Activated T-helper 2 cell treated with anti-CD3 and anti-CD28 coated beads, Interferon-gamma antibody, Interleukin-2, Interleukin-4, amounts not matched to agents 10 μg/mL and 5 μg/mL and 100 μg/mL, durations not matched to agents 14 hours and 24 hours and 36 hours (primary cell): ENCODE measurements around the gene NUP188. TPM values are rescaled to one million over a fixed set of nuclear protein-coding genes. Genes with fewer than 3 reads are reported as not detected.

Source experiments
- DNase-seq: peaks from one replicate; pipeline ENCODE4 v3.0.0; 2021; ENCODE audit warnings: low spot score
- H3K27ac Mint-ChIP-seq: one replicate; pipeline ENCODE4 v1.8.0; 2021; ENCODE audit warnings: mixed read lengths
- H3K27me3 Mint-ChIP-seq: one replicate; pipeline ENCODE4 v1.8.0; 2021; ENCODE audit warnings: low read depth, mixed read lengths
- H3K36me3 Mint-ChIP-seq: one replicate; pipeline ENCODE4 v1.8.0; 2021; ENCODE audit warnings: low read depth, mixed read lengths
- H3K4me1 Mint-ChIP-seq: one replicate; pipeline ENCODE4 v1.8.0; 2021; ENCODE audit warnings: low read depth, mixed read lengths
- H3K4me3 Mint-ChIP-seq: one replicate; pipeline ENCODE4 v1.8.0; 2021; ENCODE audit warnings: low read depth, mild to moderate bottlenecking, moderate library complexity, mixed read lengths
- H3K9me3 Mint-ChIP-seq: one replicate; pipeline ENCODE4 v1.8.0; 2021; ENCODE audit warnings: mixed read lengths
- intact Hi-C: fragments of 100-400 bp; cut with micrococcal nuclease; formaldehyde crosslinking; loops from one replicate; pipeline ENCODE4 v1.15.1; 2023
- total RNA-seq: library from RNA; stranded (reverse); gene quantifications from 2 replicates; pipeline ENCODE4 v1.2.3, GENCODE V29; 2022

Gene NUP188, protein sequence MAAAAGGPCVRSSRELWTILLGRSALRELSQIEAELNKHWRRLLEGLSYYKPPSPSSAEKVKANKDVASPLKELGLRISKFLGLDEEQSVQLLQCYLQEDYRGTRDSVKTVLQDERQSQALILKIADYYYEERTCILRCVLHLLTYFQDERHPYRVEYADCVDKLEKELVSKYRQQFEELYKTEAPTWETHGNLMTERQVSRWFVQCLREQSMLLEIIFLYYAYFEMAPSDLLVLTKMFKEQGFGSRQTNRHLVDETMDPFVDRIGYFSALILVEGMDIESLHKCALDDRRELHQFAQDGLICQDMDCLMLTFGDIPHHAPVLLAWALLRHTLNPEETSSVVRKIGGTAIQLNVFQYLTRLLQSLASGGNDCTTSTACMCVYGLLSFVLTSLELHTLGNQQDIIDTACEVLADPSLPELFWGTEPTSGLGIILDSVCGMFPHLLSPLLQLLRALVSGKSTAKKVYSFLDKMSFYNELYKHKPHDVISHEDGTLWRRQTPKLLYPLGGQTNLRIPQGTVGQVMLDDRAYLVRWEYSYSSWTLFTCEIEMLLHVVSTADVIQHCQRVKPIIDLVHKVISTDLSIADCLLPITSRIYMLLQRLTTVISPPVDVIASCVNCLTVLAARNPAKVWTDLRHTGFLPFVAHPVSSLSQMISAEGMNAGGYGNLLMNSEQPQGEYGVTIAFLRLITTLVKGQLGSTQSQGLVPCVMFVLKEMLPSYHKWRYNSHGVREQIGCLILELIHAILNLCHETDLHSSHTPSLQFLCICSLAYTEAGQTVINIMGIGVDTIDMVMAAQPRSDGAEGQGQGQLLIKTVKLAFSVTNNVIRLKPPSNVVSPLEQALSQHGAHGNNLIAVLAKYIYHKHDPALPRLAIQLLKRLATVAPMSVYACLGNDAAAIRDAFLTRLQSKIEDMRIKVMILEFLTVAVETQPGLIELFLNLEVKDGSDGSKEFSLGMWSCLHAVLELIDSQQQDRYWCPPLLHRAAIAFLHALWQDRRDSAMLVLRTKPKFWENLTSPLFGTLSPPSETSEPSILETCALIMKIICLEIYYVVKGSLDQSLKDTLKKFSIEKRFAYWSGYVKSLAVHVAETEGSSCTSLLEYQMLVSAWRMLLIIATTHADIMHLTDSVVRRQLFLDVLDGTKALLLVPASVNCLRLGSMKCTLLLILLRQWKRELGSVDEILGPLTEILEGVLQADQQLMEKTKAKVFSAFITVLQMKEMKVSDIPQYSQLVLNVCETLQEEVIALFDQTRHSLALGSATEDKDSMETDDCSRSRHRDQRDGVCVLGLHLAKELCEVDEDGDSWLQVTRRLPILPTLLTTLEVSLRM (N-terminal part only)
- total RNA-seq: 161 and 175 TPM in 2 replicates

DNA sequence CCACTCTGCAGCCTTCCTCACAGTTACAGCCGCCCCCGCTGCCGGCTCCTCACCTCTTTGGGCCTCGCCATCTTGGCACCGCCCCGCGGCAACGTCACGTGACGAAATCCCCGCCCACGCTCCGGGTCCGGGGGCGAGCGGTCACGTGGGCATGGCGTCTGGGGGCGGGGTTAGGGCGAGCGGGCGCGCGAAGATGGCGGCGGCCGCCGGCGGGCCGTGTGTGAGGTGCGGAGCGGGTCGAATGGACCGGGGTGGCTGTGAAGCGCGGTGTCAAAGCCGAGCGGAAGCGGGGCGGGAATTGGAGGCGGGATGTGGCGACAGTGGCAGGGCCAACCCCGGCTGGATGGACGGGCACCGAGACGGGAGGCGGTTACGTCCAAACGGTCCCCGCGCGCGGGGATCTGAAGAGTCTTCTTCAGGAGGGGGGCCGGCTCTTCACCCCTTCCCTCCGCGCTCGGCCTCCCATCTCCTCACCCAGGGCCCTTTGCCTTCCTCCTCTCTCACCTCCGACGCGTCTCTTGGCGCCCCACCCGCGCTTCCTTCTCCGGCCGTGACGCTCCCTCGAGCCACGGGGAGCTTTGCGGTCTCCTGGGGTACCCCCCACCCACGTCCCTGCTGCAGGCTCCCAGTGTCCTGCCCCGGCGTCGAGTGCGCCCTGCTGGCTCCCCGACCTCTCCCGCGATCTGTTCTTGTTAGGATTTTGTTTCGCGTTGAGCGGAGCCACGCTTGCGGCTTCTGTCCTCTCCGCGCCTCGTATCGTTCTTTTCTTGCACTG lies at the start of gene NUP188, which contains the start of gene DOLK:
TSS of gene NUP188 (plus strand) at position 173 of the 775 bp plus-strand sequence. CDS start at position 194, 21 bp downstream.
TSS of gene DOLK (minus strand) at position 77 of the 775 bp plus-strand sequence. CDS start 300 bp downstream, outside the sequence.
- H3K27me3 Mint-ChIP-seq: no peaks in the 10 kb centered on the region

DNA sequence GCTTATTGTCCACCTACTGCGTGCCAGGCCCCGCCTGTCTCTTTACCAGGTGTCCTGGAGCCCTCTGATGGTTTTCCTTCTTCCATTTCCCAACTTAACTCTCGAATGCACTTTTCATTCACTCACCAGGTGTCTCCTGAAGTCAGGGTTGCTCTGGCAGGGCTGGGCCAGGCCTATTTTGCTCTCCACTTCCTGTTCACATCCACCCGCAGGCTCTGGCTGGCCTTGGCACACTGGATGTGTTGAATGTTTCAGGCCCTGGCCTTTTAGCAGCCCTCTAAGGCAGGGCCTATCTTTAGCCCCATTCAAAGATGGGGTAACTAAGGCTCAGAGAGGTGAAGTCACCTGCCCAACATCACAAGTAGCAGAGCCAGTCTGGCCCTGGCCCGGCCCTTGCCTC lies 49.1 kb upstream of the NUP188 start:
- Mint-ChIP-seq H3K4me1 (peaks cover 58% of the 10 kb centered on the region), H3K9me3 (no peaks in the 10 kb centered on the region), H3K27me3 (no peaks in the 10 kb centered on the region), H3K27ac (peak overlapping the region; percentile 99), H3K4me3 (peak overlapping the region; percentile 22), H3K36me3 (peaks cover 41% of the 10 kb centered on the region)
- intact Hi-C loops: no loop called here
- DNase-seq: no peak

More for the DNA sequence above, at the start of gene NUP188, which contains the start of gene DOLK:
- peak within 1 kb of the TSS; percentile 98 for H3K27ac Mint-ChIP-seq
- H3K4me3 Mint-ChIP-seq: peak within 1 kb of the TSS; percentile 98
- H3K9me3 Mint-ChIP-seq: no peaks in the 10 kb centered on the region
- peaks cover 18% of the 10 kb centered on the region for H3K4me1 Mint-ChIP-seq
- intact Hi-C loops: loop anchor here (1.0 to 5.0 kb wide), 5 partner anchors 45 to 625 kb away; partner anchors contain the start of genes COQ4, LRRC8A, MIGA2 and TRUB2
- peak; percentile 99 for DNase-seq
- peaks cover 53% of the 10 kb centered on the region for H3K36me3 Mint-ChIP-seq

DNA sequence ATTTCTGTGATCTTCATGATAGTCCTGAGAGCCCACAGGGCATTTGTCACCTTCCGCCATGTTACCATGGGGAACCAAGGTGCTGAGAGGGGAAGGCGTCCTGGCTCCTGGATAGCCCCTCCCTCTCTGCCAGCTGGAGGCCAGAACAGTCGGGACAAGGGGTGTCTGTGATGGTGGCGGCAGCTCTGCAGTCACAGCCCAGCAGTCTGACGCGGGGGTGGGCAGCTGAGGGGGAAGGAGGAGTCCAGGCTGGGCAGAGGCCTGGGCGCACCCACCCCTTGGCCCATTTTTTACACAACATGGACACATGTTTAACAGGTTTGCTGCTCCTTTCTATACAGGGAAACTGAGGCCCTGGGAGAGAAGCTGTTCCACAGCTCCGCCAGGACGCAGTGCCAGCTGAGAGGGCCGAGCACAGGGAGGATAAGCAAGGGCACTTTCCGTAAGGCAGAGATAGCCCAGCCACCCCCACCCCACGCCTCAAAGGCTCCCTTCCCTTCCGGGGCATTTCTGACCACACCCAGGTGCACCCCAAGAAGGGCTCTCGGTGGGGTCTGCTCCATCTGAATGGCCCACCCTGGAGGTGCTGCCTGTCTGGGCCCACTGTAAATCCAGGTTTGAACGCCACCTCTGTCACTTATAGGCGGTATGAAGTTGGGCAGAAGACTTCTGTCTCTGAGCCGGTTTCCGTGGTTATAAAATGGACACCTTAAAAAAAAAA lies 48.5 kb upstream of the NUP188 start:
- no peaks in the 10 kb centered on the region for H3K27me3 Mint-ChIP-seq
- peaks cover 61% of the 10 kb centered on the region for H3K4me1 Mint-ChIP-seq
- no peaks in the 10 kb centered on the region for H3K9me3 Mint-ChIP-seq
- H3K4me3 Mint-ChIP-seq: peak overlapping the region; percentile 69
- no peak for DNase-seq
- intact Hi-C loops: no loop called here
- peaks cover 37% of the 10 kb centered on the region for H3K36me3 Mint-ChIP-seq
- peak overlapping the region; percentile 99 for H3K27ac Mint-ChIP-seq

GRCh38 chr9:128899566-128900322 lies 47.8 kb upstream of the NUP188 start:
- Mint-ChIP-seq H3K4me3 (peak overlapping the region; percentile 69), H3K36me3 (peaks cover 36% of the 10 kb centered on the region), H3K4me1 (peaks cover 62% of the 10 kb centered on the region), H3K27me3 (no peaks in the 10 kb centered on the region), H3K9me3 (no peaks in the 10 kb centered on the region), H3K27ac (peak overlapping the region; percentile 99)
- DNase-seq: peak; percentile 38
- intact Hi-C loops: no loop called here

DNA sequence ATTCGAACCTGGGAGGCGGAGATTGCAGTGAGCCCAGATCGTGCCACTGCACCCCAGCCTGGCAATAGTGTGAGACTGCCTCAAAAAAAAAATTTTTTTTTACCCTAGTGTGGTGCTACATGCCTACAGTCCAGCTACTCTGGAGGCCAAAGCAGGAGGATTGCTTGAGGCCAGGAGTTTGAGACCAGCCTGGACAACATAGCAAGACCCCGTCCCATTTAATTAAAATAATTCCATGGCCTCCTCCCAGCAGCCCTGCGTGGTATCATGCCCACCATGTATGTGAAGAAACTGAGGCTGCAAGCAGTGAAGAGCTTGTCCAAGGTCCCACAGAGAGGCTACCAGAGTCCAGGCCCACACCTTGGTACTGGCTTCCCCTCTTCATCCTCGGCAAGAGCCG lies 46.1 kb upstream of the NUP188 start:
- no peak for DNase-seq
- intact Hi-C loops: no loop called here
- Mint-ChIP-seq H3K4me1 (peaks cover 53% of the 10 kb centered on the region), H3K4me3 (no peak overlapping the region), H3K9me3 (no peaks in the 10 kb centered on the region), H3K27me3 (no peaks in the 10 kb centered on the region), H3K36me3 (peaks cover 26% of the 10 kb centered on the region), H3K27ac (peak overlapping the region; percentile 99)

- no peaks in the 10 kb centered on the region for H3K27me3 Mint-ChIP-seq
- intact Hi-C loops: loop anchor here (2.0 kb wide), 2 partner anchors 19 to 45 kb away; partner anchors contain the start of genes DOLK, LRRC8A and NUP188
- peaks cover 24% of the 10 kb centered on the region for H3K36me3 Mint-ChIP-seq
- H3K4me1 Mint-ChIP-seq: peaks cover 56% of the 10 kb centered on the region
- H3K4me3 Mint-ChIP-seq: peak overlapping the region; percentile 53
- no peaks in the 10 kb centered on the region for H3K9me3 Mint-ChIP-seq
- peak overlapping the region; percentile 84 for H3K27ac Mint-ChIP-seq
- DNase-seq: no peak
These were observed 45.7 kb upstream of the NUP188 start for GRCh38 chr9:128901822-128902221.

DNA sequence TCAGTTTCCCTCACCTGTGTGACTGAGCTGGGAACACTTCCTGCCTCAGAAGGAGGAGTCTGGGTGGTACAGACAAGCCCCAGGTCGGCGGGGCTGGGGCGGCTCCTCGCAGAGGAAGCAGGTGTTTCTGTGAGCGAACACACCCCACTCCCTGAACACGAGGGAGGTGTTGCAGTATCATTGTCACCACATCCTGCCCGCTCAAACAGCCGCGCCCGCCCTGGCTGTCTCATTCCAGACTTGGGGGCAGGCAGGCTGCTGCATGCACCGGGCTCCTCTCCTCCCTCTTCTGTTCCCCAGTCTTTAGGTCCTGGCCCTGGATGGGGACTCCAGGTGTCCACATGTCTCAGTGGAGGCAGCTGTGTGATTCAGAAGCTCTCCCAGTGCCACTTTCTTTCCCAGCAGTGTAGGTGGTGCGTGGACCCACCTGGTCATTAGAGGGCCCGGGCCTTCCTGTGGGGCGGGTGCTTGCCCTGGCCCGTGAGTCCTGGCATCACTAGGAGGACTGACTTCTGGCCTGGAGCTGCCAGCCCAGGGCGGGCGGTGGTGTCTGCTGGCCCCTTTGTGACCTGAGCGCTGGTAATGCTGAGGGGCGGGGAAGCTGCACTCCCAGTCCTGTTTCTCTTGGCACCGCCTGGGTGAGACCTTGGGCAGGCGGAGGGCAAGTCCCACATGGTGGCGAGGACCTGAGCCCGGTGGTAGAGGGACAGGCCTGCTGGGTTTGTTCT lies 45.0 kb upstream of the NUP188 start:
- intact Hi-C loops: loop anchor here (2.0 kb wide), 2 partner anchors 20 to 44 kb away; partner anchors contain the start of genes DOLK, LRRC8A and NUP188
- Mint-ChIP-seq H3K36me3 (peaks cover 26% of the 10 kb centered on the region), H3K9me3 (no peaks in the 10 kb centered on the region), H3K27me3 (no peaks in the 10 kb centered on the region), H3K27ac (peak overlapping the region; percentile 84), H3K4me1 (peaks cover 54% of the 10 kb centered on the region), H3K4me3 (peak overlapping the region; percentile 53)
- DNase-seq: peak; percentile 82

- Mint-ChIP-seq H3K4me1 (peaks cover 50% of the 10 kb centered on the region), H3K36me3 (peaks cover 27% of the 10 kb centered on the region), H3K9me3 (no peaks in the 10 kb centered on the region), H3K4me3 (peak overlapping the region; percentile 8), H3K27ac (peak overlapping the region; percentile 84), H3K27me3 (no peaks in the 10 kb centered on the region)
- DNase-seq: no peak
- intact Hi-C loops: loop anchor here (2.0 kb wide), 2 partner anchors 20 to 44 kb away; partner anchors contain the start of genes DOLK, LRRC8A and NUP188
These were observed 44.4 kb upstream of the NUP188 start for GRCh38 chr9:128903079-128903461.

- DNase-seq: no peak
- H3K27me3 Mint-ChIP-seq: no peaks in the 10 kb centered on the region
- H3K4me1 Mint-ChIP-seq: peaks cover 44% of the 10 kb centered on the region
- no peak overlapping the region for H3K4me3 Mint-ChIP-seq
- intact Hi-C loops: loop anchor here (2.0 kb wide), 2 partner anchors 21 to 43 kb away; partner anchors contain the start of genes DOLK, LRRC8A and NUP188
- peaks cover 30% of the 10 kb centered on the region for H3K36me3 Mint-ChIP-seq
- no peaks in the 10 kb centered on the region for H3K9me3 Mint-ChIP-seq
- H3K27ac Mint-ChIP-seq: peak overlapping the region; percentile 69
These were observed 43.5 kb upstream of the NUP188 start for GRCh38 chr9:128903871-128904620.
